ENCODE data around the gene PRKRIP1. TPM values are rescaled to one million over a fixed set of nuclear protein-coding genes. Genes with fewer than 3 reads are reported as not detected.

Gene PRKRIP1
- total RNA-seq, 1 experiment from 2014 or later: 35.2 TPM

DNA sequence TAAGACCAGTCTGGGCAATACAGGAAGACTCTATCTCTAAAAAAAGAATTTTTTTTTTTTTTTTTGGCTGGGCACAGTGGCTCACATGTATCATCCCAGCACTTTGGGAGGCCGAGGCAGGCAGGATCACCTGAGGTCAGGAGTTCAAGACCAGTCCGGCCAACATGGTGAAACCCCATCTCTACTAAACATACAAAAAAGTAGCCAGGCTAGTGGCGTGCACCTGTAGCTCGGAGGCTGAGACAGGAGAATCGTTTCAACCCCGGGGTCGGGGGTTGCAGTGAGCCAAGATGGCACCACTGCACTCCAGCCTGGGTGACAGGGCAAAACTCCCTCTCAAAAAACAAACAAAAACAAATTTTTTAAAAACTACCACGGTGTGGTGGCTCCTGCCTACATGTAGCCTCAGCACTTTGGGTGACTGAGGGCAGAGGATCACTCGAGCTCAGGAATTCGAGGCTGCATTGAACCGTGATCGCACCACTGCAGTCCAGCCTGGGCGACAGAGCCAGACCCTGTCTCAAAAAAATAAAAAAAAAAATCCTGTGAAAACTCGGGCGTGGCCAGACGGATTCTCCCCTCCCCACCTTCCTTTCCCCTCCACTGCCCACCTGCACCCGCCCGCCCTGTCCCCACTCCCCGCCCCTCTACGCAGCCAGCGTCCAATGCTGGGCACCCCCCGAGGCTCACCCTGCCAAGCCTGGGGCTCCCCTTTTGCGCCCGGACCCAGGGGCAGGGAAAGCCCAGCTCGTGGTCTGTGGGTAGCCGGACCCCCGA lies 36.5 kb downstream of the PRKRIP1 start:
- Mint-ChIP-seq H3K27me3 (ENCODE audit: insufficient read depth, unreplicated experiment) (no peaks in the 10 kb centered on the region), H3K9me3 (ENCODE audit: unreplicated experiment) (no peaks in the 10 kb centered on the region), H3K4me3 (ENCODE audit: unreplicated experiment) (peak overlapping the region; percentile 78), H3K36me3 (ENCODE audit: insufficient read depth, unreplicated experiment) (peaks cover 5% of the 10 kb centered on the region), H3K4me1 (ENCODE audit: low read depth, unreplicated experiment) (peaks cover 16% of the 10 kb centered on the region), H3K27ac (ENCODE audit: unreplicated experiment) (no peak overlapping the region)
- H3K4me3 ChIP-seq (ENCODE audit: low read depth, low read length): peak overlapping the region; percentile 93
- ChIA-PET POLR2A (no interaction called here), CTCF (interaction anchor here (1.5 kb wide), 1 partner anchor 20 kb away, joined by 6 read pairs; no protein-coding TSS in a partner anchor)
- intact Hi-C loops (cut with micrococcal nuclease; ENCODE audit: unreplicated experiment): no loop called here
- TF ChIP-seq, protein P1, sequence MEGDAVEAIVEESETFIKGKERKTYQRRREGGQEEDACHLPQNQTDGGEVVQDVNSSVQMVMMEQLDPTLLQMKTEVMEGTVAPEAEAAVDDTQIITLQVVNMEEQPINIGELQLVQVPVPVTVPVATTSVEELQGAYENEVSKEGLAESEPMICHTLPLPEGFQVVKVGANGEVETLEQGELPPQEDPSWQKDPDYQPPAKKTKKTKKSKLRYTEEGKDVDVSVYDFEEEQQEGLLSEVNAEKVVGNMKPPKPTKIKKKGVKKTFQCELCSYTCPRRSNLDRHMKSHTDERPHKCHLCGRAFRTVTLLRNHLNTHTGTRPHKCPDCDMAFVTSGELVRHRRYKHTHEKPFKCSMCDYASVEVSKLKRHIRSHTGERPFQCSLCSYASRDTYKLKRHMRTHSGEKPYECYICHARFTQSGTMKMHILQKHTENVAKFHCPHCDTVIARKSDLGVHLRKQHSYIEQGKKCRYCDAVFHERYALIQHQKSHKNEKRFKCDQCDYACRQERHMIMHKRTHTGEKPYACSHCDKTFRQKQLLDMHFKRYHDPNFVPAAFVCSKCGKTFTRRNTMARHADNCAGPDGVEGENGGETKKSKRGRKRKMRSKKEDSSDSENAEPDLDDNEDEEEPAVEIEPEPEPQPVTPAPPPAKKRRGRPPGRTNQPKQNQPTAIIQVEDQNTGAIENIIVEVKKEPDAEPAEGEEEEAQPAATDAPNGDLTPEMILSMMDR (IDR thresholded peaks at IDR 0.05; ENCODE audit: insufficient read depth in 1 of 2, low read depth in 1 of 2, low read length in 1 of 2, severe bottlenecking in 1 of 2, unreplicated experiment in 1 of 2): no peak
- H3K27me3 ChIP-seq (replicated peaks; ENCODE audit: control insufficient read depth, insufficient read depth, low read length): no peaks in the 10 kb centered on the region
- no peaks in the 10 kb centered on the region for H3K9me3 ChIP-seq
- H3K36me3 ChIP-seq (ENCODE audit: control insufficient read depth, insufficient read depth, low read length): no peaks in the 10 kb centered on the region
- H3K4me1 ChIP-seq: peaks cover 22% of the 10 kb centered on the region
- no peak for DNase-seq
- BruUV-seq (replicated peaks): no TSS peak

- Mint-ChIP-seq H3K9me3 (ENCODE audit: unreplicated experiment) (no peaks in the 10 kb centered on the region), H3K4me3 (ENCODE audit: unreplicated experiment) (peak within 1 kb of the TSS; percentile 78), H3K36me3 (ENCODE audit: insufficient read depth, unreplicated experiment) (peaks cover 5% of the 10 kb centered on the region), H3K27me3 (ENCODE audit: insufficient read depth, unreplicated experiment) (no peaks in the 10 kb centered on the region), H3K27ac (ENCODE audit: unreplicated experiment) (peak within 1 kb of the TSS; percentile 78), H3K4me1 (ENCODE audit: low read depth, unreplicated experiment) (peaks cover 16% of the 10 kb centered on the region)
- Histone ChIP-seq H3K27me3 (replicated peaks; ENCODE audit: control insufficient read depth, insufficient read depth, low read length) (no peaks in the 10 kb centered on the region), H3K4me1 (peaks cover 22% of the 10 kb centered on the region), H3K9me3 (no peaks in the 10 kb centered on the region), H3K36me3 (ENCODE audit: control insufficient read depth, insufficient read depth, low read length) (no peaks in the 10 kb centered on the region), H3K4me3 (ENCODE audit: low read depth, low read length) (peak within 1 kb of the TSS; percentile 93)
- ChIA-PET CTCF (interaction anchor here (0.6 to 1.5 kb wide), 2 partner anchors 21 to 687 kb away, joined by 5 to 6 read pairs; no protein-coding TSS in a partner anchor), POLR2A (no interaction called here)
- peak; percentile 76 to 87 for DNase-seq
- no TSS peak for BruUV-seq (replicated peaks)
- TF ChIP-seq, protein P1 (IDR thresholded peaks at IDR 0.05; ENCODE audit: insufficient read depth in 1 of 2, low read depth in 1 of 2, low read length in 1 of 2, severe bottlenecking in 1 of 2, unreplicated experiment in 1 of 2): no peak
- intact Hi-C loops (cut with micrococcal nuclease; ENCODE audit: unreplicated experiment): loop anchor here (2.0 kb wide), 1 partner anchor 17 kb away; no protein-coding TSS in a partner anchor
Measured at GRCh38 chr7:102433219-102434038, 37.3 kb downstream of the PRKRIP1 start, which contains the start of gene ORAI2. Gene ORAI2, plus strand, starts transcription at chr7:102433575. Its CDS starts 5,382 bp downstream, at chr7:102438957.

DNA sequence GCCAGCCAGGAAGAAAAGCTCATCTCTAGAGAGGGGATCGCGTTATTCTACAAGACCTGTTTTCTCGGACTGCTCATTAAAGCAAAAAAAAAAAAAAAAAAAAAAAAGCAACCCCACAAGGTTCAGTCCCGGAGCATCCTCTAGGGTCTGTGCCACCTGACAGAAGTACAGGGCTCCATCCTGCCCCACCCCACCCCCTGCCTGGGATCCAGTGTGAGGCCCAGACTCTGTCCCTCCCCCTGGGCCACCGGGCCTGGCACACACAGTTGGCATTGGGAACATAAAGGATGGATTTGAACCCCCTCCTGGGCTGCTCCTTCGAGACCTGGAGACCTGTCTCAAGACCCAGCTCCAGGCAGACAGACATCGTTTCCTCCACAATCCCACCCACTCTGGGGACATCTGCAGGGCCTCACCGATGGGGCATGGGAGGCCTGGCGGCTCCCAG lies 37.9 kb downstream of the PRKRIP1 start:
- no peaks in the 10 kb centered on the region for H3K36me3 ChIP-seq (ENCODE audit: control insufficient read depth, insufficient read depth, low read length)
- peak overlapping the region; percentile 78 for H3K27ac Mint-ChIP-seq (ENCODE audit: unreplicated experiment)
- POLR2A ChIA-PET: no interaction called here

More for the DNA sequence above, 37.9 kb downstream of the PRKRIP1 start:
- Mint-ChIP-seq H3K4me3 (ENCODE audit: unreplicated experiment) (peak overlapping the region; percentile 78), H3K4me1 (ENCODE audit: low read depth, unreplicated experiment) (peaks cover 16% of the 10 kb centered on the region), H3K36me3 (ENCODE audit: insufficient read depth, unreplicated experiment) (peaks cover 5% of the 10 kb centered on the region), H3K27me3 (ENCODE audit: insufficient read depth, unreplicated experiment) (no peaks in the 10 kb centered on the region), H3K9me3 (ENCODE audit: unreplicated experiment) (no peaks in the 10 kb centered on the region)
- intact Hi-C loops (cut with micrococcal nuclease; ENCODE audit: unreplicated experiment): loop anchor here (2.0 kb wide), 1 partner anchor 17 kb away; no protein-coding TSS in a partner anchor
- DNase-seq: no peak
- Histone ChIP-seq H3K9me3 (no peaks in the 10 kb centered on the region), H3K27me3 (replicated peaks; ENCODE audit: control insufficient read depth, insufficient read depth, low read length) (no peaks in the 10 kb centered on the region), H3K4me1 (peaks cover 22% of the 10 kb centered on the region), H3K4me3 (ENCODE audit: low read depth, low read length) (peak overlapping the region; percentile 93)
- CTCF ChIA-PET: interaction anchor here (0.6 to 1.5 kb wide), 2 partner anchors 22 to 687 kb away, joined by 5 to 6 read pairs; no protein-coding TSS in a partner anchor
- BruUV-seq (replicated peaks): TSS peak; percentile 36
- TF ChIP-seq, protein P1 (IDR thresholded peaks at IDR 0.05; ENCODE audit: insufficient read depth in 1 of 2, low read depth in 1 of 2, low read length in 1 of 2, severe bottlenecking in 1 of 2, unreplicated experiment in 1 of 2): no peak
